ENCODE data around the gene CEP112. TPM values are rescaled to one million over a fixed set of nuclear protein-coding genes. Genes with fewer than 3 reads are reported as not detected.

Gene CEP112
- total and polyA plus RNA-seq, 2 of the 13 experiments (the other 11 are each of a cell fraction or from before 2014, with no cell fraction given), result 1.2 to 3.4 TPM

- ChIA-PET CTCF (ENCODE audit: low intra/inter-chr PET ratio, low total read pairs) (no interaction called here), POLR2A (no interaction called here)
- peaks cover 0 to 4% of the 10 kb centered on the region in 2 experiments; a peak in 1 of 5 replicates for H3K36me3 ChIP-seq (replicated peaks in 1 of 2; ENCODE audit: control insufficient read depth in 1 of 2, insufficient read depth in 2 of 2, low read length in 2 of 2)
- H3K79me2 ChIP-seq (ENCODE audit: insufficient read depth, low read length), result no peaks in the 10 kb centered on the region
- peak; percentile 62; the same call in 1 of the 2 replicates for TF ChIP-seq CREB1 (IDR thresholded peaks at IDR 0.05)
- TF ChIP-seq CREB1 (CRISPR knock-in tag; IDR thresholded peaks at IDR 0.05), result no peak
- TF ChIP-seq MAX (IDR thresholded peaks at IDR 0.05), result no peak
- TF ChIP-seq SRF (IDR thresholded peaks at IDR 0.05; ENCODE audit: low read depth, low read length), result no peak
- TF ChIP-seq LBX2 (CRISPR knock-in tag; IDR thresholded peaks at IDR 0.05; ENCODE audit: borderline replicate concordance), result no peak
- no peak for TF ChIP-seq GABPA (IDR thresholded peaks at IDR 0.05; ENCODE audit: low read depth, low read length)
- TF ChIP-seq GABPA (CRISPR knock-in tag; IDR thresholded peaks at IDR 0.05; ENCODE audit: low read depth), result no peak
- no peak for TF ChIP-seq UBTF (CRISPR knock-in tag; IDR thresholded peaks at IDR 0.05)
- TF ChIP-seq ATF7 (IDR thresholded peaks at IDR 0.05), result peak; percentile 90
- no peak for TF ChIP-seq ATF7 (CRISPR knock-in tag; IDR thresholded peaks at IDR 0.05)
- H2AFZ ChIP-seq (ENCODE audit: low read length), result no peak overlapping the region
- ATAC-seq (no peak), DNase-seq (ENCODE audit: low spot score) (no peak), FAIRE-seq (no peak)
- intact Hi-C loops (cut with micrococcal nuclease; ENCODE audit: unreplicated experiment) (no loop called here), in situ Hi-C loops (cut with HindIII; ENCODE audit: extremely low pct_ligation_motif_present, low pct_unique_long_range_greater_than_20kb) (no loop called here)
- no peak overlapping the region for H3K27ac ChIP-seq (ENCODE audit: extremely low read length, insufficient read depth, low read length)
- no peak overlapping the region for H3K9ac ChIP-seq (ENCODE audit: insufficient read depth, low read depth, low read length)
- H3K4me3 ChIP-seq (replicated peaks in 1 of 3; ENCODE audit: insufficient read depth in 1 of 3, low read depth in 2 of 3, low read length in 3 of 3), result no peak overlapping the region
- no TSS peak for BruUV-seq (replicated peaks)
- no peak overlapping the region for H3K4me2 ChIP-seq (ENCODE audit: low read depth, low read length)
- H3K27me3 ChIP-seq (ENCODE audit: control insufficient read depth in 1 of 2, insufficient read depth in 2 of 2, low read length in 2 of 2), result no peaks in the 10 kb centered on the region
- H3K4me1 ChIP-seq (ENCODE audit: insufficient read depth, low read length), result no peaks in the 10 kb centered on the region
- H4K20me1 ChIP-seq (ENCODE audit: insufficient read depth, low read length), result no peaks in the 10 kb centered on the region
- H3K9me3 ChIP-seq (ENCODE audit: low read length), result no peaks in the 10 kb centered on the region
Measured at GRCh38 chr17:66183529-66183928, 8.4 kb downstream of the CEP112 start.

Data from HepG2 (cell line).